ENCODE data around the gene MYO5B. TPM values are rescaled to one million over a fixed set of nuclear protein-coding genes. Genes with fewer than 3 reads are reported as not detected.

MYO5B gene
- total RNA-seq, 1 donor from 2014 or later: 22.6 TPM

GRCh38 chr18:49899657-49900330, 295.2 kb downstream of the MYO5B start:
- intact Hi-C loops (cut with DNase I): no loop called here
- H3K4me1 ChIP-seq: no peaks in the 10 kb centered on the region
- peaks cover 0 to 8% of the 10 kb centered on the region in 2 donors for H3K36me3 ChIP-seq
- no peak overlapping the region for H3K27ac ChIP-seq
- H3K9me3 ChIP-seq: no peaks in the 10 kb centered on the region
- H3K4me3 ChIP-seq: no peak overlapping the region
- no peak for DNase-seq (ENCODE audit: extremely low spot score in 2 of 2)
- H3K27me3 ChIP-seq: no peaks in the 10 kb centered on the region
- TF ChIP-seq CTCF (IDR thresholded peaks at IDR 0.05) (no peak), POLR2A (IDR thresholded peaks at IDR 0.05) (no peak), POLR2AphosphoS5 (IDR thresholded peaks at IDR 0.05; ENCODE audit: insufficient read depth in 1 of 2, low read depth in 1 of 2) (no peak)

GRCh38 chr18:49898421-49898820, 296.5 kb downstream of the MYO5B start:
- Histone ChIP-seq H3K9me3 (no peaks in the 10 kb centered on the region), H3K4me1 (no peaks in the 10 kb centered on the region), H3K27me3 (no peaks in the 10 kb centered on the region), H3K4me3 (no peak overlapping the region), H3K27ac (no peak overlapping the region), H3K36me3 (peaks cover 0 to 11% of the 10 kb centered on the region in 2 donors)
- DNase-seq (ENCODE audit: extremely low spot score in 2 of 2): no peak
- no peak for TF ChIP-seq POLR2A (IDR thresholded peaks at IDR 0.05)
- TF ChIP-seq POLR2AphosphoS5 (IDR thresholded peaks at IDR 0.05; ENCODE audit: insufficient read depth in 1 of 2, low read depth in 1 of 2): no peak
- TF ChIP-seq CTCF (IDR thresholded peaks at IDR 0.05): no peak
- intact Hi-C loops (cut with DNase I): no loop called here

- Histone ChIP-seq H3K27ac (no peak overlapping the region), H3K4me1 (no peaks in the 10 kb centered on the region), H3K36me3 (peaks cover 0 to 6% of the 10 kb centered on the region in 2 donors), H3K4me3 (no peak overlapping the region), H3K9me3 (no peaks in the 10 kb centered on the region), H3K27me3 (no peaks in the 10 kb centered on the region)
- no peak for TF ChIP-seq POLR2AphosphoS5 (IDR thresholded peaks at IDR 0.05; ENCODE audit: insufficient read depth in 1 of 2, low read depth in 1 of 2)
- no peak for TF ChIP-seq POLR2A (IDR thresholded peaks at IDR 0.05)
- TF ChIP-seq CTCF (IDR thresholded peaks at IDR 0.05): no peak
- no peak for DNase-seq (ENCODE audit: extremely low spot score in 2 of 2)
- intact Hi-C loops (cut with DNase I): no loop called here
Observed at GRCh38 chr18:49894517-49895226, 300.3 kb downstream of the MYO5B start.

GRCh38 chr18:49893036-49893435, 301.9 kb downstream of the MYO5B start:
- H3K9me3 ChIP-seq: no peaks in the 10 kb centered on the region
- peaks cover 0 to 6% of the 10 kb centered on the region in 2 donors for H3K36me3 ChIP-seq
- H3K4me1 ChIP-seq: no peaks in the 10 kb centered on the region
- no peak for TF ChIP-seq POLR2AphosphoS5 (IDR thresholded peaks at IDR 0.05; ENCODE audit: insufficient read depth in 1 of 2, low read depth in 1 of 2)
- no peak for TF ChIP-seq POLR2A (IDR thresholded peaks at IDR 0.05)
- no peak for TF ChIP-seq CTCF (IDR thresholded peaks at IDR 0.05)
- no peak overlapping the region for H3K27ac ChIP-seq
- no peak for DNase-seq (ENCODE audit: extremely low spot score in 2 of 2)
- intact Hi-C loops (cut with DNase I): no loop called here
- H3K4me3 ChIP-seq: no peak overlapping the region
- no peaks in the 10 kb centered on the region for H3K27me3 ChIP-seq
